HepG2 (cell line): ENCODE measurements around the gene SCAND1. TPM values are rescaled to one million over a fixed set of nuclear protein-coding genes. Genes with fewer than 3 reads are reported as not detected.

Source experiments
- ATAC-seq: fragments of 200-7000 bp; cut with Tn5 transposase; 3 replicates; pipeline ENCODE4 v1.9.1; 2020; ENCODE audit warnings: mild to moderate bottlenecking, moderate library complexity
- BruUV-seq: library from RNA; stranded (reverse); fragments of 400-500 nt; replicated peaks from 2 replicates; lab custom pipeline; 2021; lab: Mats Ljungman, UMichigan
- CTCF ChIA-PET: fragments of 300-600 bp; formaldehyde crosslinking; extraction: SDS; loops from one replicate; lab custom pipeline; 2021; ENCODE audit warnings: low total read pairs, inconsistent platforms, low intra/inter-chr PET ratio; lab: Yijun Ruan, JAX
- POLR2A ChIA-PET: fragments of 350-600 bp; sonication (Branson Sonifier 250); formaldehyde crosslinking; loops from one replicate; lab custom pipeline; 2020; ENCODE audit warnings: antibody characterized with exemption, inconsistent platforms; lab: Yijun Ruan, JAX
- DNase-seq: peaks from one replicate; pipeline ENCODE4 v3.0.0-alpha.2; 2015; ENCODE audit warnings: low spot score
- FAIRE-seq: peaks from 3 replicates; lab custom pipeline; 2011; peaks lifted over from hg19 to GRCh38; lab: Jason Lieb, UNC
- H2AFZ ChIP-seq: one replicate; pipeline ENCODE4 v1.6.1; 2011; ENCODE audit warnings: low read length, inconsistent platforms
- H3K27ac ChIP-seq: fragments of 300-600 bp; 3 replicates; pipeline ENCODE4 v1.8.0; 2011; ENCODE audit warnings: mixed run types, mild to moderate bottlenecking, mixed read lengths, low read length, inconsistent platforms; ENCODE audit not compliant: insufficient read depth; ENCODE audit errors: extremely low read length
- H3K27me3 ChIP-seq, 2 experiments: fragments of 200-600 bp in 1 of 2; 2 replicates in 1 of 2; 3 replicates in 1 of 2; pipeline versions ENCODE4 v1.6.0 to v1.8.0; 2011; ENCODE audit warnings: low read length in 2 of 2, mild to moderate bottlenecking in 2 of 2, moderate library complexity in 2 of 2, inconsistent platforms in 1 of 2; ENCODE audit not compliant: insufficient read depth in 2 of 2, control insufficient read depth in 1 of 2
- H3K36me3 ChIP-seq, 2 experiments: fragments of 200-600 bp in 1 of 2; replicated peaks in 1 of 2; 2 replicates in 1 of 2; 3 replicates in 1 of 2; pipeline versions ENCODE4 v1.5.1 to v1.8.0; 2011; ENCODE audit warnings: low read length in 2 of 2, inconsistent platforms in 1 of 2; ENCODE audit not compliant: insufficient read depth in 2 of 2, control insufficient read depth in 1 of 2
- H3K4me1 ChIP-seq: 2 replicates; pipeline ENCODE4 v1.5.1; 2012; ENCODE audit warnings: low read length, inconsistent platforms; ENCODE audit not compliant: insufficient read depth
- H3K4me2 ChIP-seq: 2 replicates; pipeline ENCODE4 v1.6.0; 2011; ENCODE audit warnings: low read depth, low read length, inconsistent platforms
- H3K4me3 ChIP-seq, 3 experiments: fragments of 200-600 bp in 1 of 3; sonication (generic), shearing (Covaris generic) in 1 of 3; replicated peaks in 1 of 3; 2 replicates each; pipeline ENCODE4 v1.5.1; 2011 to 2016; ENCODE audit warnings: low read length in 3 of 3, inconsistent platforms in 2 of 3, low read depth in 2 of 3, mild to moderate bottlenecking in 2 of 3, control low read depth in 1 of 3, mixed read lengths in 1 of 3; ENCODE audit not compliant: insufficient read depth in 1 of 3
- H3K79me2 ChIP-seq: one replicate; pipeline ENCODE4 v1.6.1; 2011; ENCODE audit warnings: low read length, inconsistent platforms; ENCODE audit not compliant: insufficient read depth
- H3K9ac ChIP-seq: 2 replicates; pipeline ENCODE4 v1.6.0; 2011; ENCODE audit warnings: mild to moderate bottlenecking, low read depth, low read length, inconsistent platforms; ENCODE audit not compliant: insufficient read depth
- H3K9me3 ChIP-seq: 2 replicates; pipeline ENCODE4 v1.5.1; 2012; ENCODE audit warnings: mild to moderate bottlenecking, low read length
- H4K20me1 ChIP-seq: 2 replicates; pipeline ENCODE4 v1.6.0; 2011; ENCODE audit warnings: inconsistent platforms, mild to moderate bottlenecking, low read length, moderate library complexity; ENCODE audit not compliant: insufficient read depth
- CBX2 ChIP-seq, 2 experiments: fragments of 200-600 bp in 1 of 2; sonication (generic); formaldehyde crosslinking in 1 of 2; IDR thresholded peaks; 2 replicates each; pipeline versions ENCODE4 v1.7.0 to v1.8.1; 2018 to 2022; ENCODE audit warnings: low read depth in 2 of 2, low read length in 1 of 2, mild to moderate bottlenecking in 1 of 2, missing genetic modification reagents in 1 of 2
- HIVEP1 ChIP-seq: sonication (generic); formaldehyde crosslinking; IDR thresholded peaks from 2 replicates; pipeline ENCODE4 v1.4.0; 2020; ENCODE audit warnings: mild to moderate bottlenecking, missing genetic modification reagents
- MAFF ChIP-seq: IDR thresholded peaks from 2 replicates; pipeline ENCODE4 v1.6.1; 2011; ENCODE audit warnings: low read depth, low read length, improper control_type of control experiment
- MAFK ChIP-seq, 2 experiments: IDR thresholded peaks in 1 of 2; conservative IDR thresholded peaks in 1 of 2; 2 replicates each; pipeline ENCODE4 v1.6.1; 2011; ENCODE audit warnings: improper control_type of control experiment in 2 of 2, low read length in 2 of 2
- SCMH1 ChIP-seq: sonication (generic); formaldehyde crosslinking; IDR thresholded peaks from 2 replicates; pipeline ENCODE4 v1.9.0; 2021; ENCODE audit warnings: missing genetic modification reagents, mild to moderate bottlenecking, borderline replicate concordance
- STAG1 ChIP-seq: sonication (generic); formaldehyde crosslinking; IDR thresholded peaks from 2 replicates; pipeline ENCODE4 v1.4.0; 2020; ENCODE audit warnings: missing genetic modification reagents
- ZKSCAN8 ChIP-seq: IDR thresholded peaks from 2 replicates; pipeline ENCODE4 v1.6.1; 2016; ENCODE audit warnings: borderline replicate concordance, missing genetic modification reagents, missing compliant biosample characterization
- WGBS: methylation state at CpG from one replicate; pipeline ENCODE4 v1.1.6; 2017; ENCODE audit warnings: low lambda C conversion rate; 5-methylcytosine and 5-hydroxymethylcytosine counted together
- in situ Hi-C: cut with HindIII; loops from 2 replicates; pipeline ENCODE4 v1.10.0; 2017; ENCODE audit warnings: low pct_unique_long_range_greater_than_20kb; ENCODE audit not compliant: extremely low pct_ligation_motif_present
- intact Hi-C: fragments of 100-400 bp; cut with micrococcal nuclease; formaldehyde crosslinking; loops from one replicate; pipeline ENCODE4 v1.10.0; 2022; ENCODE audit not compliant: unreplicated experiment
- polyA plus RNA-seq, 8 experiments: library from polyadenylated mRNA; depleted of rRNA in 3 of 8; stranded (reverse) in 7 of 8; unstranded in 1 of 8; fragments of >200 nt; fragmentation: Illumina TruSeq in 4 of 8; extraction: Trizol in 4 of 8; gene quantifications; 2 replicates each; pipeline versions ENCODE4 v1.2.1 to v1.2.3, GENCODE V29; 2011 to 2016; ENCODE audit warnings: low read depth in 4 of 8, missing spikeins in 1 of 8, mixed read lengths in 1 of 8; ENCODE audit not compliant: insufficient read depth in 1 of 8
- total RNA-seq, 5 experiments: library from RNA; depleted of rRNA; stranded (reverse); fragments of >200 nt; fragmentation: Illumina TruSeq; extraction: Trizol; gene quantifications; 2 replicates each; pipeline ENCODE4 v1.2.3, GENCODE V29; 2016; ENCODE audit warnings: low read depth in 1 of 5
- TF ChIP-seq, protein P1 (sequence below), 2 experiments: IDR thresholded peaks; 2 replicates each; pipeline ENCODE4 v1.6.1; 2011 to 2012; ENCODE audit warnings: low read length in 2 of 2, borderline replicate concordance in 1 of 2, low read depth in 1 of 2, mild to moderate bottlenecking in 1 of 2, moderate library complexity in 1 of 2
- TF ChIP-seq, protein P2 (sequence below), 2 experiments: fragments of 450-650 bp in 1 of 2; sonication (generic) in 1 of 2; formaldehyde crosslinking in 1 of 2; IDR thresholded peaks; 2 replicates each; pipeline versions ENCODE4 v1.6.1 to v1.8.0; 2016 to 2022; ENCODE audit warnings: antibody characterized with exemption in 1 of 2, mild to moderate bottlenecking in 1 of 2, missing genetic modification reagents in 1 of 2

Gene SCAND1
- total and polyA plus RNA-seq, 2 of the 13 experiments (the other 11 are each of a cell fraction or from before 2014, with no cell fraction given) = 19.3 to 109 TPM

DNA sequence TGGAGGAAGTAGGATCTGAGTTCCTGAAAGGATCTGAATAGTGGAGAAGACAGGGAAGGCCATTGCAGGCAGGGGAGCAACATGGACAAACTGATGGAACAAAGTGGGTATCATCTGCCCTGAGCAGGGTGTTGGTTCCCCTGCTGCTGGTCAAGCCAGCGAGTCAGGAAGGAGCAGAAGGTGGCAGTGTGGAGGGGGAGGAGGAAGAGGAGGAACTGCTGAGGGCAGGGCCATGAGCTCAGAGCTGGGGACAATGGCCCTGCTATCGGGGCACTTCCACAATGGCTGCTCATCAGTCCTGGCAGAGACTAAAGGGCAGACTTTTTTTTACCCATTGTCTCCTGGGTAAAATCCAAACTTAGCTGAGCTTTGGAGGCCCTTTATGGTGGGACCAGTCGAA lies 27.7 kb upstream of the SCAND1 start (continued):
- TF ChIP-seq, protein P1, sequence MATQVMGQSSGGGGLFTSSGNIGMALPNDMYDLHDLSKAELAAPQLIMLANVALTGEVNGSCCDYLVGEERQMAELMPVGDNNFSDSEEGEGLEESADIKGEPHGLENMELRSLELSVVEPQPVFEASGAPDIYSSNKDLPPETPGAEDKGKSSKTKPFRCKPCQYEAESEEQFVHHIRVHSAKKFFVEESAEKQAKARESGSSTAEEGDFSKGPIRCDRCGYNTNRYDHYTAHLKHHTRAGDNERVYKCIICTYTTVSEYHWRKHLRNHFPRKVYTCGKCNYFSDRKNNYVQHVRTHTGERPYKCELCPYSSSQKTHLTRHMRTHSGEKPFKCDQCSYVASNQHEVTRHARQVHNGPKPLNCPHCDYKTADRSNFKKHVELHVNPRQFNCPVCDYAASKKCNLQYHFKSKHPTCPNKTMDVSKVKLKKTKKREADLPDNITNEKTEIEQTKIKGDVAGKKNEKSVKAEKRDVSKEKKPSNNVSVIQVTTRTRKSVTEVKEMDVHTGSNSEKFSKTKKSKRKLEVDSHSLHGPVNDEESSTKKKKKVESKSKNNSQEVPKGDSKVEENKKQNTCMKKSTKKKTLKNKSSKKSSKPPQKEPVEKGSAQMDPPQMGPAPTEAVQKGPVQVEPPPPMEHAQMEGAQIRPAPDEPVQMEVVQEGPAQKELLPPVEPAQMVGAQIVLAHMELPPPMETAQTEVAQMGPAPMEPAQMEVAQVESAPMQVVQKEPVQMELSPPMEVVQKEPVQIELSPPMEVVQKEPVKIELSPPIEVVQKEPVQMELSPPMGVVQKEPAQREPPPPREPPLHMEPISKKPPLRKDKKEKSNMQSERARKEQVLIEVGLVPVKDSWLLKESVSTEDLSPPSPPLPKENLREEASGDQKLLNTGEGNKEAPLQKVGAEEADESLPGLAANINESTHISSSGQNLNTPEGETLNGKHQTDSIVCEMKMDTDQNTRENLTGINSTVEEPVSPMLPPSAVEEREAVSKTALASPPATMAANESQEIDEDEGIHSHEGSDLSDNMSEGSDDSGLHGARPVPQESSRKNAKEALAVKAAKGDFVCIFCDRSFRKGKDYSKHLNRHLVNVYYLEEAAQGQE (IDR thresholded peaks at IDR 0.05; ENCODE audit: borderline replicate concordance in 1 of 2, low read depth in 1 of 2, low read length in 2 of 2) = no peak
- TF ChIP-seq CBX2 (IDR thresholded peaks at IDR 0.05; ENCODE audit: low read depth, low read length) = no peak
- no peak for TF ChIP-seq CBX2 (CRISPR knock-in tag; IDR thresholded peaks at IDR 0.05; ENCODE audit: low read depth)
- TF ChIP-seq STAG1 (CRISPR knock-in tag) = 0 out of 2 replicates have a peak, but pooled peaks have one; percentile 10
- TF ChIP-seq ZKSCAN8 (CRISPR knock-in tag) = no peak
- no peak for TF ChIP-seq SCMH1

DNA sequence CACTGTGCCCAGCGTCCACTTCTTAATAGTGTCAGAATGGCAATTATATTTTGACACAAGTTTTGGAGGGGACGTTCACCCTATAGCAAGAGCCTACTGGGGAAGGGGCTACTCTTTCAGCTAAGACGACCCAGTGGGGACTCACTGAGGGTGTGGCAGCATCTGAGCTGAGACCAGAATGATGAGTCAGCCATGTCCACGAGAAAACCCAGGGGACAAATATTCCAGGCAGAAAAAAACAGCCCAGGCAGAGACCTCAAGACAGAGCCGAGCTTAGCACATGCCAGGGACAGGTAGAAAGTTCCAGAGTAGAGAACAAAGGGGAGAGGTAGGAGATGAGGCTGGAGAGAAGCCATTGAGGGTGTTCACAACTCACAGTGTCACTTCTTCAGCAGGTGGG lies 25.2 kb upstream of the SCAND1 start:
- Histone ChIP-seq H3K27me3 (peaks cover 3 to 61% of the 10 kb centered on the region in 2 experiments), H3K79me2 (no peaks in the 10 kb centered on the region), H3K4me2 (no peak overlapping the region), H3K4me1 (no peaks in the 10 kb centered on the region), H4K20me1 (no peaks in the 10 kb centered on the region), H3K36me3 (no peaks in the 10 kb centered on the region), H3K27ac (no peak overlapping the region), H3K9me3 (no peaks in the 10 kb centered on the region), H3K9ac (no peak overlapping the region), H2AFZ (no peak overlapping the region)
- FAIRE-seq = no peak
- BruUV-seq = no TSS peak
- intact Hi-C loops (no loop called here), in situ Hi-C loops (no loop called here)
- CTCF ChIA-PET = no interaction called here
- TF ChIP-seq, protein P2, sequence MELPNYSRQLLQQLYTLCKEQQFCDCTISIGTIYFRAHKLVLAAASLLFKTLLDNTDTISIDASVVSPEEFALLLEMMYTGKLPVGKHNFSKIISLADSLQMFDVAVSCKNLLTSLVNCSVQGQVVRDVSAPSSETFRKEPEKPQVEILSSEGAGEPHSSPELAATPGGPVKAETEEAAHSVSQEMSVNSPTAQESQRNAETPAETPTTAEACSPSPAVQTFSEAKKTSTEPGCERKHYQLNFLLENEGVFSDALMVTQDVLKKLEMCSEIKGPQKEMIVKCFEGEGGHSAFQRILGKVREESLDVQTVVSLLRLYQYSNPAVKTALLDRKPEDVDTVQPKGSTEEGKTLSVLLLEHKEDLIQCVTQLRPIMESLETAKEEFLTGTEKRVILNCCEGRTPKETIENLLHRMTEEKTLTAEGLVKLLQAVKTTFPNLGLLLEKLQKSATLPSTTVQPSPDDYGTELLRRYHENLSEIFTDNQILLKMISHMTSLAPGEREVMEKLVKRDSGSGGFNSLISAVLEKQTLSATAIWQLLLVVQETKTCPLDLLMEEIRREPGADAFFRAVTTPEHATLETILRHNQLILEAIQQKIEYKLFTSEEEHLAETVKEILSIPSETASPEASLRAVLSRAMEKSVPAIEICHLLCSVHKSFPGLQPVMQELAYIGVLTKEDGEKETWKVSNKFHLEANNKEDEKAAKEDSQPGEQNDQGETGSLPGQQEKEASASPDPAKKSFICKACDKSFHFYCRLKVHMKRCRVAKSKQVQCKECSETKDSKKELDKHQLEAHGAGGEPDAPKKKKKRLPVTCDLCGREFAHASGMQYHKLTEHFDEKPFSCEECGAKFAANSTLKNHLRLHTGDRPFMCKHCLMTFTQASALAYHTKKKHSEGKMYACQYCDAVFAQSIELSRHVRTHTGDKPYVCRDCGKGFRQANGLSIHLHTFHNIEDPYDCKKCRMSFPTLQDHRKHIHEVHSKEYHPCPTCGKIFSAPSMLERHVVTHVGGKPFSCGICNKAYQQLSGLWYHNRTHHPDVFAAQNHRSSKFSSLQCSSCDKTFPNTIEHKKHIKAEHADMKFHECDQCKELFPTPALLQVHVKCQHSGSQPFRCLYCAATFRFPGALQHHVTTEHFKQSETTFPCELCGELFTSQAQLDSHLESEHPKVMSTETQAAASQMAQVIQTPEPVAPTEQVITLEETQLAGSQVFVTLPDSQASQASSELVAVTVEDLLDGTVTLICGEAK (IDR thresholded peaks at IDR 0.05) = no peak
- TF ChIP-seq, protein P2 (CRISPR knock-in tag; IDR thresholded peaks at IDR 0.05) = 0 out of 2 replicates have a peak, but pooled peaks have one; percentile 21
- peak; percentile 56 to 57 for TF ChIP-seq MAFK (conservative IDR thresholded peaks at IDR 0.05 in 1 of 2, IDR thresholded peaks at IDR 0.05 in 1 of 2; ENCODE audit: low read length in 2 of 2)
- peak; percentile 34; the same call in 1 of the 2 replicates for TF ChIP-seq MAFF
- TF ChIP-seq HIVEP1 = no peak
- TF ChIP-seq, all 625 proteins: peak for 3
- H3K4me3 ChIP-seq = no peak overlapping the region
- POLR2A ChIA-PET = no interaction called here
- WGBS = 8% methylated on average over 5 of the region's 5 CpGs
- DNase-seq = no peak
- no peak for ATAC-seq
